HepG2 (cell line): ENCODE data around the gene ATXN3L. TPM values are rescaled to one million over a fixed set of nuclear protein-coding genes. Genes with fewer than 3 reads are reported as not detected.

Source experiments
- ATAC-seq: fragments of 200-7000 bp; cut with Tn5 transposase; 3 replicates; pipeline ENCODE4 v1.9.1; 2020; ENCODE audit warnings: mild to moderate bottlenecking, moderate library complexity
- BruUV-seq: library from RNA; stranded (reverse); fragments of 400-500 nt; replicated peaks from 2 replicates; lab custom pipeline; 2021; lab: Mats Ljungman, UMichigan
- CTCF ChIA-PET: fragments of 300-600 bp; formaldehyde crosslinking; extraction: SDS; loops from one replicate; lab custom pipeline; 2021; ENCODE audit warnings: low total read pairs, inconsistent platforms, low intra/inter-chr PET ratio; lab: Yijun Ruan, JAX
- POLR2A ChIA-PET: fragments of 350-600 bp; sonication (Branson Sonifier 250); formaldehyde crosslinking; loops from one replicate; lab custom pipeline; 2020; ENCODE audit warnings: antibody characterized with exemption, inconsistent platforms; lab: Yijun Ruan, JAX
- DNase-seq: peaks from one replicate; pipeline ENCODE4 v3.0.0-alpha.2; 2015; ENCODE audit warnings: low spot score
- FAIRE-seq: peaks from 3 replicates; lab custom pipeline; 2011; peaks lifted over from hg19 to GRCh38; lab: Jason Lieb, UNC
- H2AFZ ChIP-seq: one replicate; pipeline ENCODE4 v1.6.1; 2011; ENCODE audit warnings: low read length, inconsistent platforms
- H3K27ac ChIP-seq: fragments of 300-600 bp; 3 replicates; pipeline ENCODE4 v1.8.0; 2011; ENCODE audit warnings: mixed run types, mild to moderate bottlenecking, mixed read lengths, low read length, inconsistent platforms; ENCODE audit not compliant: insufficient read depth; ENCODE audit errors: extremely low read length
- H3K27me3 ChIP-seq, 2 experiments: fragments of 200-600 bp in 1 of 2; 2 replicates in 1 of 2; 3 replicates in 1 of 2; pipeline versions ENCODE4 v1.6.0 to v1.8.0; 2011; ENCODE audit warnings: low read length in 2 of 2, mild to moderate bottlenecking in 2 of 2, moderate library complexity in 2 of 2, inconsistent platforms in 1 of 2; ENCODE audit not compliant: insufficient read depth in 2 of 2, control insufficient read depth in 1 of 2
- H3K36me3 ChIP-seq, 2 experiments: fragments of 200-600 bp in 1 of 2; replicated peaks in 1 of 2; 2 replicates in 1 of 2; 3 replicates in 1 of 2; pipeline versions ENCODE4 v1.5.1 to v1.8.0; 2011; ENCODE audit warnings: low read length in 2 of 2, inconsistent platforms in 1 of 2; ENCODE audit not compliant: insufficient read depth in 2 of 2, control insufficient read depth in 1 of 2
- H3K4me1 ChIP-seq: 2 replicates; pipeline ENCODE4 v1.5.1; 2012; ENCODE audit warnings: low read length, inconsistent platforms; ENCODE audit not compliant: insufficient read depth
- H3K4me2 ChIP-seq: 2 replicates; pipeline ENCODE4 v1.6.0; 2011; ENCODE audit warnings: low read depth, low read length, inconsistent platforms
- H3K4me3 ChIP-seq, 3 experiments: fragments of 200-600 bp in 1 of 3; sonication (generic), shearing (Covaris generic) in 1 of 3; replicated peaks in 1 of 3; 2 replicates each; pipeline ENCODE4 v1.5.1; 2011 to 2016; ENCODE audit warnings: low read length in 3 of 3, inconsistent platforms in 2 of 3, low read depth in 2 of 3, mild to moderate bottlenecking in 2 of 3, control low read depth in 1 of 3, mixed read lengths in 1 of 3; ENCODE audit not compliant: insufficient read depth in 1 of 3
- H3K79me2 ChIP-seq: one replicate; pipeline ENCODE4 v1.6.1; 2011; ENCODE audit warnings: low read length, inconsistent platforms; ENCODE audit not compliant: insufficient read depth
- H3K9ac ChIP-seq: 2 replicates; pipeline ENCODE4 v1.6.0; 2011; ENCODE audit warnings: mild to moderate bottlenecking, low read depth, low read length, inconsistent platforms; ENCODE audit not compliant: insufficient read depth
- H3K9me3 ChIP-seq: 2 replicates; pipeline ENCODE4 v1.5.1; 2012; ENCODE audit warnings: mild to moderate bottlenecking, low read length
- H4K20me1 ChIP-seq: 2 replicates; pipeline ENCODE4 v1.6.0; 2011; ENCODE audit warnings: inconsistent platforms, mild to moderate bottlenecking, low read length, moderate library complexity; ENCODE audit not compliant: insufficient read depth
- ARNTL ChIP-seq: sonication (generic); formaldehyde crosslinking; IDR thresholded peaks from 2 replicates; pipeline ENCODE4 v1.4.0; 2020; ENCODE audit warnings: mild to moderate bottlenecking, missing genetic modification reagents
- HBP1 ChIP-seq: IDR thresholded peaks from 2 replicates; pipeline ENCODE4 v1.6.1; 2016; ENCODE audit warnings: low read depth, control low read depth
- MAX ChIP-seq: IDR thresholded peaks from 2 replicates; pipeline ENCODE4 v1.6.1; 2012; ENCODE audit warnings: inconsistent platforms
- MZF1 ChIP-seq: sonication (generic); formaldehyde crosslinking; IDR thresholded peaks from 2 replicates; pipeline ENCODE4 v1.8.1; 2023; ENCODE audit warnings: mild to moderate bottlenecking, missing genetic modification reagents, borderline replicate concordance
- NFIB ChIP-seq: sonication (generic); formaldehyde crosslinking; IDR thresholded peaks from 2 replicates; pipeline ENCODE4 v1.9.0; 2021; ENCODE audit warnings: missing genetic modification reagents, mild to moderate bottlenecking, borderline replicate concordance
- NONO ChIP-seq, 2 experiments: fragments of 450-650 bp in 1 of 2; sonication (generic) in 1 of 2; formaldehyde crosslinking in 1 of 2; IDR thresholded peaks in 1 of 2; conservative IDR thresholded peaks in 1 of 2; 2 replicates each; pipeline versions ENCODE4 v1.6.1 to v1.8.0; 2017 to 2022; ENCODE audit warnings: mild to moderate bottlenecking in 1 of 2, missing genetic modification reagents in 1 of 2, moderate library complexity in 1 of 2
- PHB2 ChIP-seq: fragments of 450-650 bp; IDR thresholded peaks from 2 replicates; pipeline ENCODE4 v1.6.1; 2018; ENCODE audit not compliant: partially characterized antibody
- PHF5A ChIP-seq: IDR thresholded peaks from one replicate; pipeline ENCODE4 v1.6.1; 2018; ENCODE audit warnings: low read depth, missing genetic modification reagents; ENCODE audit not compliant: unreplicated experiment
- RNF2 ChIP-seq: fragments of 450-650 bp; conservative IDR thresholded peaks from 2 replicates; pipeline ENCODE4 v1.6.1; 2016; ENCODE audit warnings: low read depth
- SPEN ChIP-seq: sonication (generic); formaldehyde crosslinking; IDR thresholded peaks from 2 replicates; pipeline ENCODE4 v1.5.1; 2020; ENCODE audit warnings: low read depth, mild to moderate bottlenecking, missing genetic modification reagents
- ZBTB1 ChIP-seq: sonication (generic); formaldehyde crosslinking; IDR thresholded peaks from 2 replicates; pipeline ENCODE4 v1.4.0; 2020; ENCODE audit warnings: missing genetic modification reagents, borderline replicate concordance
- ZBTB3 ChIP-seq: sonication (generic); formaldehyde crosslinking; IDR thresholded peaks from 2 replicates; pipeline ENCODE4 v1.4.0; 2020; ENCODE audit warnings: low read depth, mild to moderate bottlenecking, moderate library complexity, missing genetic modification reagents, borderline replicate concordance
- ZFP90 ChIP-seq: sonication (generic); formaldehyde crosslinking; IDR thresholded peaks from 2 replicates; pipeline ENCODE4 v1.8.0; 2022; ENCODE audit warnings: missing genetic modification reagents, mild to moderate bottlenecking, inconsistent platforms, borderline replicate concordance
- ZNF280B ChIP-seq: sonication (generic); formaldehyde crosslinking; IDR thresholded peaks from 2 replicates; pipeline ENCODE4 v1.5.0; 2020; ENCODE audit warnings: missing genetic modification reagents, mild to moderate bottlenecking, borderline replicate concordance
- ZNF34 ChIP-seq: sonication (generic); formaldehyde crosslinking; IDR thresholded peaks from 2 replicates; pipeline ENCODE4 v1.4.0; 2020; ENCODE audit warnings: mild to moderate bottlenecking, missing genetic modification reagents, borderline replicate concordance
- ZNF577 ChIP-seq: sonication (generic); formaldehyde crosslinking; IDR thresholded peaks from 2 replicates; pipeline ENCODE4 v1.4.0; 2020; ENCODE audit warnings: mild to moderate bottlenecking, low read depth, missing genetic modification reagents, borderline replicate concordance
- ZNF749 ChIP-seq: sonication (generic); formaldehyde crosslinking; IDR thresholded peaks from 2 replicates; pipeline ENCODE4 v1.8.0; 2022; ENCODE audit warnings: mild to moderate bottlenecking, missing genetic modification reagents, moderate library complexity, borderline replicate concordance
- ZNF768 ChIP-seq: sonication (generic); formaldehyde crosslinking; IDR thresholded peaks from 2 replicates; pipeline ENCODE4 v1.4.0; 2020; ENCODE audit warnings: missing genetic modification reagents
- ZSCAN9 ChIP-seq: IDR thresholded peaks from 2 replicates; pipeline ENCODE4 v1.6.1; 2016; ENCODE audit warnings: borderline replicate concordance
- WGBS: methylation state at CpG from one replicate; pipeline ENCODE4 v1.1.6; 2017; ENCODE audit warnings: low lambda C conversion rate; 5-methylcytosine and 5-hydroxymethylcytosine counted together
- in situ Hi-C: cut with HindIII; loops from 2 replicates; pipeline ENCODE4 v1.10.0; 2017; ENCODE audit warnings: low pct_unique_long_range_greater_than_20kb; ENCODE audit not compliant: extremely low pct_ligation_motif_present
- intact Hi-C: fragments of 100-400 bp; cut with micrococcal nuclease; formaldehyde crosslinking; loops from one replicate; pipeline ENCODE4 v1.10.0; 2022; ENCODE audit not compliant: unreplicated experiment
- polyA plus RNA-seq, 8 experiments: library from polyadenylated mRNA; depleted of rRNA in 3 of 8; stranded (reverse) in 7 of 8; unstranded in 1 of 8; fragments of >200 nt; fragmentation: Illumina TruSeq in 4 of 8; extraction: Trizol in 4 of 8; gene quantifications; 2 replicates each; pipeline versions ENCODE4 v1.2.1 to v1.2.3, GENCODE V29; 2011 to 2016; ENCODE audit warnings: low read depth in 4 of 8, missing spikeins in 1 of 8, mixed read lengths in 1 of 8; ENCODE audit not compliant: insufficient read depth in 1 of 8
- total RNA-seq, 5 experiments: library from RNA; depleted of rRNA; stranded (reverse); fragments of >200 nt; fragmentation: Illumina TruSeq; extraction: Trizol; gene quantifications; 2 replicates each; pipeline ENCODE4 v1.2.3, GENCODE V29; 2016; ENCODE audit warnings: low read depth in 1 of 5

The ATXN3L gene
- total and polyA plus RNA-seq, 2 of the 13 experiments (the other 11 are each of a cell fraction or from before 2014, with no cell fraction given) = not detected

GRCh38 chrX:13288671-13289070, 31.2 kb downstream of the ATXN3L start:
- H3K27ac ChIP-seq = no peak overlapping the region
- H3K27me3 ChIP-seq = no peaks in the 10 kb centered on the region
- TF ChIP-seq ZNF749 (CRISPR knock-in tag) = no peak
- no peak for TF ChIP-seq NONO (IDR thresholded peaks at IDR 0.05)
- no peak for TF ChIP-seq NONO (CRISPR knock-in tag; conservative IDR thresholded peaks at IDR 0.05)
- TF ChIP-seq ZNF768 = no peak
- no peak for TF ChIP-seq ZNF577 (CRISPR knock-in tag)
- TF ChIP-seq ZNF34 (CRISPR knock-in tag) = no peak
- TF ChIP-seq ARNTL = no peak
- no peak for TF ChIP-seq ZFP90 (CRISPR knock-in tag)
- no peak for TF ChIP-seq MZF1 (CRISPR knock-in tag)
- TF ChIP-seq SPEN (CRISPR knock-in tag) = no peak
- no peak for TF ChIP-seq ZSCAN9
- TF ChIP-seq PHF5A = no peak
- no peak for TF ChIP-seq MAX
- no peak for TF ChIP-seq ZNF280B
- no peak for TF ChIP-seq RNF2
- no peak for TF ChIP-seq NFIB (CRISPR knock-in tag)
- no peak for TF ChIP-seq ZBTB1
- no peak for TF ChIP-seq PHB2
- TF ChIP-seq ZBTB3 (CRISPR knock-in tag) = no peak
- no peak for TF ChIP-seq HBP1
- TF ChIP-seq, all 625 proteins: peak for 0
- Histone ChIP-seq H3K4me3 (no peak overlapping the region), H3K9me3 (no peaks in the 10 kb centered on the region), H3K79me2 (no peaks in the 10 kb centered on the region), H4K20me1 (no peaks in the 10 kb centered on the region), H3K36me3 (no peaks in the 10 kb centered on the region), H3K4me2 (no peak overlapping the region), H2AFZ (no peak overlapping the region), H3K4me1 (no peaks in the 10 kb centered on the region), H3K9ac (no peak overlapping the region)
- CTCF ChIA-PET = no interaction called here
- WGBS = 29% methylated on average over 5 of the region's 5 CpGs
- FAIRE-seq (no peak), DNase-seq (no peak), ATAC-seq (no peak)
- in situ Hi-C loops (no loop called here), intact Hi-C loops (no loop called here)
- POLR2A ChIA-PET = no interaction called here
- BruUV-seq = no TSS peak
